ENCODE results near the gene NXF1.
"Not testable (repeated sequence)": the region's sequence is repeated elsewhere in the genome, so short reads cannot be mapped to it uniquely, and the experiment has no call there.

Gene NXF1

DNA sequence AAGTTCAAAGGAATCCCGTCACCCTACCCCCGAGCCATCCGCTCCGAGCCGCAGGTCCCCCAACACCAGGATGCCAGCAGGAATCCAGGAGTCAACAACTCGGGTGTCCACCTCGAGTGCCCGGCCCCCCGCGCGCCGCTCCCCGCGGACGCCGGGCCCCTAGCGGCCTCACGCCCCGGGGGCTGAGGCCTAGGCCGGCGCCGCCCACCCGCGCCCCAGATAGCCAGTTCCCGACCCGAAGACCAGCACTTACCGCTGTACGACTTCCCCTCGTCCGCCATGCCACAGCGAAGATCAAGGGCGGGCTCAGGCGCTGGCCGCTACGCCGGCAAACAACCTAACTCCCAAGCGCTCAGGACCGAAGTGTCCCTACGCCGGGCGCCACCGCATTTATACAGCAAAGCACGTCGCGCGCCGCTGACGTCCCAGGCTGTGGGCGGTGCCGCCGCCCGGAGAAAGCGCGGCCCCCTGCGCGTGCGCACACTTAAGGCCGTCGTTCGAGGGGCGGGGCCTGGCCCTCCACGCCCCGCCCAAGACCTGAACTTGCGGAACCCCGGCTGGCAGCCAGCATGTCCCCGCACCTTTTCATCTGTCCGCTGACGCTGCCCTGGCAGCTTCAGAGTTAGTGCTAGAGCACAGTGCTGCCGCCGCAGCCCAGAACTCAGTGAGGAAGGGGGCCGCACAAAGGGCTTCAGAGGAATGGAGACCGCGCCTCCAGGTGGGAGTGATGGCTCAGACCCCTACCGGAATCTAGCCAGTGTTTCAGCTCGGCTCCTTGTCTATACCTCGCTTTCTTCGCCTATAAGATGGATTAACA lies at the start of gene NXF1:
NXF1 (minus strand) TSS at position 365 of the 817 bp plus-strand sequence; CDS start at position 281, 84 bp downstream.
- peak; percentile 87 to 97 for DNase-seq (ENCODE audit: extremely low read depth in 1 of 2, low read depth in 1 of 2)

DNA sequence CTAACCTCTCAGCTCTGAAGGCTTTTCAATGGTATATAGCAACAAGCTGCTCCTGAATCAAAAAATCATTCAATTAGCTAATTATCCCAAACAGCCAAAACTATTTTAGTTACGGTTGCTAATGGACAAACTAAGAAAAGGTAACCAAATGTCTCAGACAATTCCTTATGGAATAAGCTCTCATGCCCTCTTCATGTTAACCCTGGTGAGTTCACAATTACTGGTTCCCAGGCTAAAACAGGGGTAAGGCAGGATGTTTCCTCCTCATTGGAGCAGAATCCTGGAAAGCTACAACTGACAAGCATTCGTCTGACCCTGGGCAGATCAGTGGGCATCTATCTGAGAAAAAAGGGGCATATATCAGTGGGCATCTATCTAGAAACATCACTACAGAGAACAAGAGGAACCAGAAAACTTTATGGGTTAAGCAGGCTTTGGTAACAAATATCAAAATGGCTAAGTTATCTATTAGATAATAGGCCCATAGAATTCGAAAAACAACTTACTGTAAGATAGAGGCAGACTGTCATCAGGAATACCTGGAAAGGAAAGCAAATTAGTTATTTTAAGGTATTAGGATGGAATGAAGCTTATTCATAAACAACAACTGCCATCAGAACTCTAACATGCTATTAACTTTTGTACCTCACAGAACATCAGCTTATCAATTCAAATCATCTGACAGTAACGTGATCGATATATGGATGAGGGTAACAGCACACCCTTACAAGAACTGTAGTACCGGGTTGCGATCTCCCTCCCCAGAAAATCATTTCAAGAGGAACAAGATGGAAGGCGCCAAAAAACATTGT lies 49.0 kb upstream of the NXF1 start:
- DNase-seq (ENCODE audit: extremely low read depth in 1 of 2, low read depth in 1 of 2): no peak

DNA sequence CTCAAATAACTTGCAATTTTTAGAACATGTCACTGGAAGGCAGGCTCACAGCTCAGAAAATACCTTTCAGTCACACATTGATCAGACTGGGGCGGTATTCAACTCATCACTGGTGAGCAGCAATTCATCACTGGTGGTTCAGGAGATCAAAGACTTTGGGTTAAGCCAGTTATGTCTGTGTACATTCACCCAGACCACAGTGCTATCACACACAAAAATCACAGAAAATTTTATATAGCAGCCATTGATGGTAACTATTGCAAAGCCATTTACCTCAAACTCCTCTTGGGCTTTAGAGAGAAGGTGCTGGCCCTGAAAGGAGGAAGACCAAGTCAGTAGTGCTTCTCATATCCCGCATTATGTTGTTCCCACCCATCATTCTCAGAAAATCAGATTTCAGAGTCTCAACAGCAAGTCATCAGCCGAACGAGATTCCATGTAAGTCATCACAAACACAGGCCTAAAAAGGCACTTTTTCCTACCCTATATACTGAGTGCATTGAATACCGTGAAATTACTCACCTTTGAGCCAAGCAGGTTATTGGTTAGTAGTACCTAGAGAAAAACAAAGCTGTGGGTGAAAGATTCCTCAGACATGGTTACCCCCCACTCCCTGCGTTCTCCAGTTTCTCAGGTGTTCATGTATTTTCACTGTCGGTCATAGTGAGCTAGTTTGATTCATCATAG lies 48.2 kb upstream of the NXF1 start:
- DNase-seq (ENCODE audit: extremely low read depth in 1 of 2, low read depth in 1 of 2): no peak

DNA sequence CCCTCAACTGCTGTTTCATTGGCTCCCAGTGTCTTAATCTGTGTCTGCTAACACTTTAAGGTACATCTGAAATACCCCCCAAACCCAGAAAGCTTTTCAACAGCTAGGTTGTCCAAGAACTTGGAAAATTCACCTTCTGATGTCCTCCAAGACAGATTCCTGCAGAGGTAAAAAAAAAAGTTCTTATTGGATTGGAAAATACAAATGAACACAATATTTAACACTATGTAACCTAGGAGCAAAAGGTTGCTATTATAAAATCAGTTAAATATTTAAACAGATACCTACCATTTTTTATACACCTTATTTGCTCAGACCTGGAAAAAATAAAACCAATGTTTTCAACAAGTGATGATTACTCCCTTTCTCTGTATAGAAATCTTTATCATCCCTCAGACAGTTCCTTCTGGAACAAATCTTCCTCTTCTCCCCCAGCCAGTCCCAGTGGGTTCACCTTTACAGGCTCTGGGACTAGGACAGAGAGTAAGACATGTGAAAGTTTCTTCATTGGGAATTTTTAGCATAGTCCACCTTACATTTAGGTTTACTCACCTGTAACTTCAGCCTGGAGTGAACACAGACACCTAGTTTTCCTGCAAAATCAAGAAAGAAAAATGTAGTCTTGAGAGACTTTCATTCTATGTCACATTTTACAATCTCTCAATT lies 47.4 kb upstream of the NXF1 start:
- no peak for DNase-seq (ENCODE audit: extremely low read depth in 1 of 2, low read depth in 1 of 2)

DNA sequence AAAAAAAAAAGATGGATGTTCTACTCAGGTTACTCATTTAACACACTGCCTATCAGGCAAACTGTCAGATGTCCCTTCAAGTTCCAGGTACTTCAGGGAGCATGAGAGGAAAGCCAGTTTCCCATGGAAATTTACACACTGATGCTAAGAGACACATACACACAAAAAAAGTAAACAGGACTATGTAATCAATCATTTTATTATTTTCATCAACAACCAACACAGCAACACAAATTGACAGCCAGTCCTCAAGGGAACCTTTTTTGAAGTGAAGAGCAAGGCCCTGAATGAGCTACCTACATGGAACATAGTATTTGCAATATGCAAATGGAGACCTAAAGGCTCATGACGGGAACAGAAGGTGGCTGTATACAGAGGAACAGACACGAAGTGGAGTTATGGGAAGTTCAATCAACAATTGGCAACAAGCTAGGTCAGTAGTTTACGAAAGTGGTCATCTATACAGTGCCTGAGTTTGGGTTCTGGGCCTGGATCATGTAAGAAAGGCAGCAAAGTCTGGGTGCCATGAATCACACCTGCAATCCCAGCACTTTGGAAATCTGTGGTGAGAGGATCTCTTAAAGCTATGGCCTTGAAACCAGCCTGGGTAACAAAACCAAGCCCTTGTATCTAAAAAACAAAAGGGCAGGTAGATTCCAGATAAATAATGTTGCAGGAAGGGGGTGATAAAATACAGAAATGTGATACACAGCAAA lies 46.7 kb upstream of the NXF1 start:
- no peak for DNase-seq (ENCODE audit: extremely low read depth in 1 of 2, low read depth in 1 of 2)

DNA sequence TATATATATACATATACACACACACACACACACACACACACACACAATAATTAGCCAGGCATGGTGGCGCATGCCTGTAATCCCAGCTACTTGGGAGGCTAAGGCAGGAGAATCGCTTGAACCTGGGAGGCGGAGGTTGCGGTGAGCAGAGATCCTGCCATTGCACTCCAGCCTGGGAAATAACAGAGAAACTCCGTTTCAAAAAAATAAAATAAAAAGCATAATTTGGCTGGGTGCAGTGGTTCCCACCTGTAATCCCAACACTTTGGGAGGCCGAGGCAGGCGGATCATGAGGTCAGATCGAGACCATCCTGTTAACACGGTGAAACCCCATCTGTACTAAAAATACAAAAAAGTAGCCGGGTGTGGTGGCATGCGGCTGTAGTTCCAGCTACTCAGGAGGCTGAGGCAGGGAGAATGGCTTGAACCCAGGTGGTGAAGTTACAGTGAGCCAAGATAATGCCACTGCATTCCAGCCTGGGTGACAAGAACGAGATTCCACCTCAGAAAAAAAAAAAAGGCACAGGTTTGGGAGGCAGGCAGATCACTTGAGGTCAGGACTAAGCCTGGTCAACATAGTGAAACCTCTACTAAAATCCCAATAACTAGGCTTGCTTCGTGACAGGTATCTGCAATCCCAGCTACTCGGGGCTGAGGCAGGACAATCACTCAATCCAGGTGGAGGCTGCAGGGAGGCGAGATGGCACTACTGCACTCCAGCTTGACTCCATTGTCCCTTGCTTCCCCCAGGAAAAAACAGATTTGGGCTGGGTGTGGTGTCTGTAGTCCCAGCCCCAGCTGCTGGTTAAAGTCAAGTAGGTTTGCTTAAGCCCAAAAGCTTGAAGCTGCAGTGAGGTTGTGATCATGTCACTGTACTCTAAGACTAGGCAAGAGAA lies 45.9 kb upstream of the NXF1 start:
- DNase-seq (ENCODE audit: extremely low read depth in 1 of 2, low read depth in 1 of 2): no peak

DNA sequence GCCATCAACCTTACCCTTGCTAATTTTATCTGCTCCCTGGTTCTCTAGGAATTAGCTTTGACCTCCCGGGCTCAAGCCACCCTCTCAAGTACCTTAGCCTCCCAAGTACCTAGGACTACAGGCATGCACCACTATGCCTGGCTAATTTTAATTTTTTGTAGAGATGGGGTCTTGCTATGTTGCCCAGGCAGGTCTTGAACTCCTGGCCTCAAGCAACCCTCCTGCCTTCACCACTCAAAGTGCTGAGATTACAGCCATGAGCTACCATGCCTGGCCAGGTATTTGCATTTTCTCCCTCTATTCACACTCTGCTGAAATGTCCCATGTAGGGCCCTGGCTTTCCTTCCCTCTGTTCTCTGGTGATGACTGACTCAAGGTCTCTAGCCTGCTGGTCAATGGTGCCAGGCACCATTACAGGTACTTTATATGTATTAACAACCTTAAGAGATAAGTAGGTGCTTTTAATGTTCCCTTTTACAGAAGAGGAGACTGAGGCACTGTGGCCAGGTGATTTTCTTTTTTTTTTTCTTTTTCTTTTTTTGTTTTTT lies 42.6 kb upstream of the NXF1 start:
- no peak for DNase-seq (ENCODE audit: extremely low read depth in 1 of 2, low read depth in 1 of 2)

DNA sequence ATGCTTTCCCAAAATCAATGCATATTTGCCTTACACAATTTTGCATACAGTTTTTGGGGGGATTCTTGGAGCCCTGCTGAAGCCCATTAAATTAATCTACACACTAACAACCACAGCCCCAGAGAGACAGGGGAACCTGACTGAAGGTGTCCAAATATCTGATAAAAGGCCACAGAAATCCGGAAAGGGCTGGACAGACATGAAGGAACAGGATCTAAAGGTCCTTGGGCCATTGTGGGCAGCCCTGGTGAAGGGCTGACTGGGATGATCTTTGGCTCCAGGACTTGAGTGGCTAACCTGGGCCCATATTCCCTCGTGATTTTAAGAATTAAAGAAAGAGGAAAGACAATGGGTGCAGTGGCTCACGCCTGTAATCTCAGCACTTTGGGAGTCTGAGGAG lies 40.9 kb upstream of the NXF1 start:
- DNase-seq (ENCODE audit: extremely low read depth in 1 of 2, low read depth in 1 of 2): no peak

DNA sequence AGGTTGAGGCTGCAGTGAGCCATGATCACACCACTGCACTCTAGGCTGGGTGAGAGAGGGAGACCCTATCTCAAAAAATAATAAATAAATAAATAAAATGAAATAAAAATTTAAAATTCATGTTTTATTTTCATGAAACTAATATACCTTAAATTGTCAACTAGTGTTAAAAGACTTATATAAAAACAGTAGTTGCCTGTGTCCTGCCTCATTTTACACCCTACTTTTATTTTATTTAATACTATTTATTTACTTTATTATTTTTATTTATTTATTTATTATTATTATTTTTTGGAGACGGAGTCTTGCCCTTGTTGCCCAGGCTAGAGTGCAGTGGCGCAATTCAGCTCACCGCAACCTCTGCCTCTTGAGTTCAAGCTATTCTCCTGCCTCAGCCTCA lies 38.9 kb upstream of the NXF1 start:
- DNase-seq (ENCODE audit: extremely low read depth in 1 of 2, low read depth in 1 of 2): no peak

DNA sequence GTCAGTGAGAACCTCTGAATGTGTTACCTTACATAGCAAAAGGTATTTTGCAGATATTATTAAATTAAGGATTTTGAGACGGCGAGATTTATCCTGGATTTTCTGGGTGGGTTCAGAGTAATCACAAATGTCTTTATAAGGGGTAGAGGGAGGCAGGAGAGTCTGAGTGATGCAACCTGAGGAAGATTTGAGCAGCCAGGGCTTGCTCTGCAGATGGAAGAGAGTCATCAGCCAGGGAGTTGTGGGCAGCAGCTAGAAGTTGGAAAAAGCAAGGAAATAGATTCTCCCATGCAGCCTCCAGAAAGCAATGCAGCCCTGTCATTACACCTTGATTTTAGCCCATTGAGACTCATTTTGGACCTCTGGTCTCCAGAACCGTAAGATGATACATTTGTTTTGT lies 38.2 kb upstream of the NXF1 start:
- DNase-seq (ENCODE audit: extremely low read depth in 1 of 2, low read depth in 1 of 2): no peak

DNA sequence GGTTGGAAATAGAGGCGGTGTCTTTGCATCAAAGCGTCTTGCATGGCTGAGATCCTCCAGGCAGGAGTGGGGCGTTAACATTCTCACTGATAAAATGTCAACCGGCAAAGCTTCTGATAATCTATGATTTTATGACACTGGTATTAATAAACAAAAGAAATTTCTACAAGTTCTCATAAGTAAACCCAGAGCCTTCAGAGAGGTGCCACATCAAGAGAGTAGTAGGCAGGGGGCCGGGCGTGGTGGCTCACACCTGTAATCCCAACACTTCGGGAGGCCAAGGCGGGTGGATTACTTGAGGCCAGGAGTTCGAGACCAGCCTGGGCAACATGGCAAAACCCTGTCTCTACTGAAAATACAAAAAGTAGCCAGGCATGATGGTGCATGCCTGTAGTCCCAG lies 37.7 kb upstream of the NXF1 start:
- DNase-seq (ENCODE audit: extremely low read depth in 1 of 2, low read depth in 1 of 2): not testable (repeated sequence)

DNA sequence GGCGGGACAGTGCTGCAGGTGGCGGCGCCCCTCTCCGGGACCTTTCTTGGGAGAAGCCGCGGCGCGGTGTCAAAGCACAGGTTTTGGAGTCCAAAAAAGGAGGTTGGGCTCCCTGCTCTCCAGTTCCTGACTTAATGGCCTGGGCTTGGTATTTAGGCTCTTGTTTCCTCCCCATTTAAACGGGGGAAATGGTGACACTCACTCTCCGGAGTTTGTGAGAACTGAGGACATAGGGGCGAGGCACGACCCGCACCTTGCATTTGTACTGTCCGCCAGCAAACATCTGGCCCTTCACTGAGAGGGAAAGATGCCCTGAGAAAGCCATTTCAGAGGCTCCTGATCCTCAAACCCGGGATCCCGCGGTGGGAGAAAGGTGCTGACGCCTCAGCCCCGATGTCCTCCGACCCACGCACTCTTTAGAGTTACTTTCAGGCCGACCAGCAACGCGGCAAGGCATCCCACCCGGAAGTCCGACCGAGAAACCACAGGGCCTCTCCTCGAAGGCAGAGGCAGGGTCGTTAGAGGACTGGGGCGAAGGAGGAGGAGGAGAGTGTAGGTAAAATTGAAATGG lies 37.0 kb upstream of the NXF1 start:
- no peak for DNase-seq (ENCODE audit: extremely low read depth in 1 of 2, low read depth in 1 of 2)

DNA sequence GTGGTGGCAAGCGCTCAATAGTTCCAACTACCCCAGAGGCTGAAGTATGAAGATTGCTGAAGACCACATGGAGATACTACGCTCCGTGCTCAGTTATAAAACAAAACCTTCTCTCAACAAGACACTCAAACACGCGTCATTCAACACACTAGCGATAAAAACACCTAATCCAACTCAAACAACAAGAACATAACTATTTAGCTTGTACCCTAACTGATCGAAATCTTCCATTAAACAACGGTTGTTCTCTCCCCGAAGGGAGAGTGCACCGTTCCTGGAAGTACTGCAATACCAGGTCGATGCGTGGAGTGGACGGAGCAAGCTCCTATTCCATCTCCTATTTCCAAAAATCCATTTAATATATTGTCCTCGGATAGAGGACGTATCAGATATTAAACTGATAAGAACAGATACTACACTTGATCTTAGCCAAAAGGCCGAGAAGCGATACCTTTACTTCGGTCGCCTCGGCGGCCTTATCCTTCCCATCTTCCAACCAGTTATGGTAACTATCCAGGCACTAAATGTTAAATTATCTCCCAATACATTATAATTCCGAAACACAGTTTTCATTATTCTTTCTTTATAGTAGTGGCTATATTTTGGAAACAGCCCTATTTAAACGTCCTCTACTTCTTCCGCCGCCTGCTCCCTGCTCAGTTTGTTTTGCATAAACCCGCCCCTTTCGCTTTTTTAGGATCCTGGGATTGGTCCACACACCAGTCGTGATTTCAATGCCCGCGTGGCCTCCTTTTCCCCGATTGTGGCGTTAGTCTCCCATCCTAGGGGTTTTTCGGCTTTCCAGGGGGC lies 36.3 kb upstream of the NXF1 start:
- peak; percentile 49 to 59 for DNase-seq (ENCODE audit: extremely low read depth in 1 of 2, low read depth in 1 of 2)

DNA sequence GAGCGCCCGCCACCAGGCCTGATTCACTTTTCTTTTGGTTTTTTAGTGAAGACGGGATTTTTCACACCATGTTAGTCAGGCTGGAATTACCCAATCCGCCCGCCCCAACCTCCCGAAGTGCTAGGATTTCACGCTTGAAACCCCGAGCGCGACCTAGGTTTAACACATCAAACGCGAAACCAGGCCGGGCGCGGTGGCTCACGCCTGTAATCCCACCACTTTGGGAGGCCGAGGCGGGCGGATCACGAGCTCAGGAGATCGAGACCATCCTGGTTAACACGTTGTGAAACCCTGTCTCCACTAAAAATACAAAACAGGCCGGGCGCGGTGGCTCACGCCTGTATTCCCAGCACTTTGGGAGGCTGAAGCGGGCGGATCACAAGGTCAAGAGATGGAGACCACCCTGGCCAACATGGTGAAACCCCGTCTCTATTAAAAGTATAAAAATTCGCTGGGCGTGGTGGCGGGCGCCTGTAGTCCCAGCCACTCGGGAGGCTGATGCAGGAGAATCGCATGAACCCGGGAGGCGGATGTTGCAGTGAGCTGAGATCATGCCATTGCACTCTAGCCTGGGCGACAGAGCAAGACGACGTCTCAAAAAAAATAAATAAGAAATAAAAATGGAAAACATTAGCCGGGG lies 35.6 kb upstream of the NXF1 start:
- peak; percentile 55 to 58 for DNase-seq (ENCODE audit: extremely low read depth in 1 of 2, low read depth in 1 of 2)

DNA sequence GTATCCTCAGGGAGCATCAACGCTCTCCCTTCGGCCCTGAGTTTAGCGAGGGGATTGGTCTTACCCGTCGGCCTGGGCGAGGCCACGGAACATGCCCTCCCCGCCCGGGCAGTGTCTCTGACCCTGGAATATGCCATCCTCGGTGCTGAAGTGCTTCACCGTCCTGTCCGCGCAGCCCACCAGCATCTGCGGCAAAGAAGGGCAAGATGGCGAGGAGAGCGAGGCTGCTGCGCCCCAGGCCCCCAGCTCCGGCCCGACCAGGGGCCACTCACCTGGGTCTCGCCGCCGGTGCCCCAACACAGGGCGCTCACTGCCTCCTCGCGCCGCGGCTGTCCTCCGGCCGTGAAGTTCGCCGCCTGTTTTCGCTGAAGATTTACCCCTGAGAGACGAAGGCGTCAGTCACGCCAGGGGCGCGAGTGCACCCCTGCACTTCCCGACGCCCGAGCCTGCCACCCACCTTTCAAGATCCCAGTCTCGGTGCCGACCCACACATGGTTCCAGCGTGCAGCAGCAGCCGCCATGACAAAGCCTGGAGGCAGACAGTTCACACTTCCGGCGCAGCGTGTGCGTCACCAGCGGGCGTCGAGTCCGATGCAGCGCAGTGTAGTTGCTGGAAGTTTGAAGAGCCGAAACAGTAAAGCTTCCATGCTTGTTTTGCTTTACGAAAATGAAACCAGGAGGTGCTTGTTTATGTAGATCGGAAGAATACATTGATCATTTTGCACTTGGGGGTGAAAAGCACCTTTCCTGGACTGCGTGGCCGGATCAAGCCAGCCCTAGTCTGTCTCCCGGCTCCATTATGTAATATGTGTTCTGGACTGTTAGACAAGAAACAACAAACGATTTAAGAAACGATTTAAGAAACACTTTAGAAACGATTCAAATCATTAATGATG lies 34.1 kb upstream of the NXF1 start, which contains the start of gene WDR74:
WDR74 (minus strand) TSS at position 541 of the 896 bp plus-strand sequence; CDS start at position 521, 20 bp downstream.
- DNase-seq (ENCODE audit: extremely low read depth in 1 of 2, low read depth in 1 of 2): peak; percentile 78 to 85

DNA sequence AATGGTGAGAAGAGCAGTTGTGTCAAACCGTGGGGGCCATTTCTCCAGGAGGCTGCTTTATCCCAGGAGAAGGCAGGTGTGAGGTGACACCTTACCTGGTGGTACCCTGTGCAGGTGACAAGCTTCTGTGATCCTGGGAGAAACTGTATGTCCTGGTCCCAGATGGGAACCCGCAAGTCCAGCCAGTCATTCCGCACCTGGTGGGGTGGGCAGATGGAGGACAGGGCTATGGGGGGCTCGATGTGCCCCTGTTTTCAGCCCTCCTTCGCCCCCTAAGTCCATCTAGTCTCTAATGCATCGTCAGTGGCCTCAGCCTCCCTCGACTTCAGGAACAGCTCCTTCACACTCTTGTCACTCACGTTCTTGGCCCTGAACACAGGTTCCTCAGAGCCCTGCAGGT lies 30.1 kb upstream of the NXF1 start:
- no peak for DNase-seq (ENCODE audit: extremely low read depth in 1 of 2, low read depth in 1 of 2)

All from activated CD8-positive, alpha-beta memory T cell treated with anti-CD3 and anti-CD28 coated beads for 1 hour (primary cell).